ENCODE results near the gene OR52H1.

OR52H1 gene

DNA sequence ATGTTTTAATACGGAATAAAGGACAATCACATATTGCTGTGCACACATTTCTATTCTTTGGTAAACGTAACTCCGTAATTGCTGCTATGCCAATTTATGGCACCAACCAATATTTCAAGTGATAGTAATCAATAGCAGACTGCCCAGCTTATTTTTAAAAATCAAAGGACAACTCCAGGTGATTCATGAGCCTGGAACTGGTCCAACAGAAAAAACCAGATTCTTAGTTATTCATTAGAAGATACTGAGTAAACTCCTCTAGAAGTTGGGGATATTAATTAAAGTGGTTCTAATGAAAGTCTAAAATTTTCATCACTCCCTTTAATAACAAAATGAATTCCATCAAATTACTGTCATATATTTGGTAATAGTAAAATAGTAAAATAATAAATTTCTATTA is 9.4 kb upstream of the OR52H1 start:
- Mint-ChIP-seq H3K4me1 (ENCODE audit: low read depth) (no peaks in the 10 kb centered on the region), H3K27ac (no peak overlapping the region), H3K27me3 (no peaks in the 10 kb centered on the region), H3K36me3 (ENCODE audit: low read depth) (no peaks in the 10 kb centered on the region), H3K9me3 (no peaks in the 10 kb centered on the region), H3K4me3 (no peak overlapping the region)
- intact Hi-C loops (cut with micrococcal nuclease): no loop called here

DNA sequence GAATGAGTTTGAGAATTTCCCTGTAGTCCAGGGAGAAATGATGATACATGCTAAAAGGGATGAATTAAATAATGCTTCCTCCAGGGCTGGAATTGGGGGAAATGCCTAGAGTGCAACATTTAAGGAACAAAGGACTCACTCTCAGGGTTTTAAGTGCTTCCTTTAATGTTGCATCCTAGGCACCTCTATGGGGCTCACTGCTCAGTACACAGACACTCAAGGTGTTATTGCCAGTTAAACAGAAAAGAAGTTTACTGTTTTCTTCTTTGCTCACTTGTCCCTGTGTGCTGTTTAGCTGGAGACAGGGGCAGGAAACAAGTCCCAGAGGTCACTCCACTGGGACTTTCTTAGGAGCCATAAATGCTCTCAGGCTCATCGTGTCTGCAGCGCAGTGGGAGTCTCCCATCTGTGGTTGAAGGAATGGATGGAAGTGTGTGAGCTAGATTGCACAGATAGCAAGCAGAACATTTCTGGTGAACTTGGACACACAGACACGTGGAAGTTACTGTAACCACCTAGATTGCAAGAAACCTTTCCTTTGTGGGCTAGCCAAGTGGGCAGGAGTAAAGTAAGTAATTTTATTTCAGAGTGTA is 8.4 kb upstream of the OR52H1 start:
- H3K27me3 Mint-ChIP-seq: no peaks in the 10 kb centered on the region
- no peak overlapping the region for H3K27ac Mint-ChIP-seq
- no peaks in the 10 kb centered on the region for H3K9me3 Mint-ChIP-seq
- intact Hi-C loops (cut with micrococcal nuclease): no loop called here
- H3K4me3 Mint-ChIP-seq: no peak overlapping the region
- H3K4me1 Mint-ChIP-seq (ENCODE audit: low read depth): no peaks in the 10 kb centered on the region
- no peaks in the 10 kb centered on the region for H3K36me3 Mint-ChIP-seq (ENCODE audit: low read depth)

DNA sequence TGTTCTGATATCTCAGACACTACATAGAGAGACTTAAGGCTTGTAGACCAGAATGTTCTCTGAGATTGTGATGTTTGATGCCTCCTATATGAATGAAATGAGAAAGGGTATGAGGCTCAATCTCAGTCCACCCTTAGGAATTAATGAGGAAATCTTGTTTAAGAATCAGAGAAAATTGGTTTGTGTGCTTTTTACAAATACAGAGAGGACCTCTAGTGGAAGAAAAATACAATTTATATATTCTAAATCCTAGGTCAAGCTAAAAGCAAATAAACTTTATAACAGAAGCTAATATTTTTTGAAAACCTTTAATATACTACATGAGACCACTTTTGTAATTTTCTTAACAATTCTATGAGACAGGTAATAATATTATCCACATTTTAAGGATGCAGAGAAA is 5.0 kb upstream of the OR52H1 start:
- H3K4me1 Mint-ChIP-seq (ENCODE audit: low read depth): no peaks in the 10 kb centered on the region
- intact Hi-C loops (cut with micrococcal nuclease): no loop called here
- H3K9me3 Mint-ChIP-seq: no peaks in the 10 kb centered on the region
- H3K4me3 Mint-ChIP-seq: no peak overlapping the region
- no peaks in the 10 kb centered on the region for H3K27me3 Mint-ChIP-seq
- H3K27ac Mint-ChIP-seq: no peak overlapping the region
- H3K36me3 Mint-ChIP-seq (ENCODE audit: low read depth): no peaks in the 10 kb centered on the region

DNA sequence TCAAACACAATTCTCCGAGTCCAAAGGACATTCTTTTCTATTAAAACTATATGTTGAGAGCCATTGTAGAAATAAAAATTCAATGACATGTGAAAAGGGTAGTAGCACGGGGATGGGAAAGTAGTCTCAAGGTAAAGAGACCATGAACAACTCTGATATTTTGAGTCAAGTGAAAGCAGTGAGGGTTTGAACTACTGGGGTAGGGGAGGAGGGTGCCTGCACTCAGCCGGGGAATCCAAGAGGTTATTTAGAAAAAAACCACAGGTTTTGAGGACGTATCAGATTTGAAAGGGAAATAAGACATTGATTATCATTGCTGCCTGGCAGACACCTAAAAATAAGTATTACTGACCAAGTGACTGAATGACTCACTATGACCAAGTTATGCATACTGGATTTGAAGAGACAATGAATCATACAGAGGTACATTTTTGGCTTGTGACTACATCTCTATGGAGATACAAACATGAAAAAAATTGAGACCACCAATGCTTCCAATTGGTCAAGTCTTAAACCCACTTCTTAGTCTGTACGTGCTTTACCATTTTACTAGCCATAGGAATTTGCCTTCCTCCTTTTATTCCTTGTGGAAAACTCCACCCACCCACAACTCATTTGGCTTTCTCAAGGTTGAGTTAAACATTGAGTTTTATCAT is 2.2 kb upstream of the OR52H1 start:
- H3K27ac Mint-ChIP-seq: no peak overlapping the region

DNA sequence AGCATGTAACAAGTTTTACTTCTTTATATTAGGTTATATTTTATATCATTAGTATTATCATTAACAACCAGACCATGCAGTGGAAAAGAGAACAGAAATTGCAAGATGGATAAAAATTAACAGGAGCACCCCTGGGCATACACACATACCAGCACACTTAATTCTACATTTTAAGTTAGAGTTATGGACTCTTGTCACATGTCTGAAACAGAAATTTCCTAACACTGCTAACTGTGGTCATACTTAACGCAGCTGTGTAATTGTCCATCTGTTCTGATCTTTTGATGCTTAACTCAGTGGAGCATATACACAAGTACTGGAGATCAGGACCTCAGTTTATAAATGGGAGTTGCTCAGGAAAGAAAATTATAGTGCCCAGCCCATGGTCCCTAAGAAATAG is 358 bp downstream of the OR52H1 start:
- H3K4me1 Mint-ChIP-seq (ENCODE audit: low read depth): no peaks in the 10 kb centered on the region
- no peaks in the 10 kb centered on the region for H3K36me3 Mint-ChIP-seq (ENCODE audit: low read depth)
- intact Hi-C loops (cut with micrococcal nuclease): no loop called here
- no peak overlapping the region for H3K27ac Mint-ChIP-seq
- H3K9me3 Mint-ChIP-seq: no peaks in the 10 kb centered on the region
- no peaks in the 10 kb centered on the region for H3K27me3 Mint-ChIP-seq
- H3K4me3 Mint-ChIP-seq: no peak overlapping the region

More for the DNA sequence above, 2.2 kb upstream of the OR52H1 start:
- Mint-ChIP-seq H3K9me3 (no peaks in the 10 kb centered on the region), H3K36me3 (ENCODE audit: low read depth) (no peaks in the 10 kb centered on the region), H3K4me3 (no peak overlapping the region), H3K4me1 (ENCODE audit: low read depth) (no peaks in the 10 kb centered on the region), H3K27me3 (no peaks in the 10 kb centered on the region)
- intact Hi-C loops (cut with micrococcal nuclease): no loop called here

DNA sequence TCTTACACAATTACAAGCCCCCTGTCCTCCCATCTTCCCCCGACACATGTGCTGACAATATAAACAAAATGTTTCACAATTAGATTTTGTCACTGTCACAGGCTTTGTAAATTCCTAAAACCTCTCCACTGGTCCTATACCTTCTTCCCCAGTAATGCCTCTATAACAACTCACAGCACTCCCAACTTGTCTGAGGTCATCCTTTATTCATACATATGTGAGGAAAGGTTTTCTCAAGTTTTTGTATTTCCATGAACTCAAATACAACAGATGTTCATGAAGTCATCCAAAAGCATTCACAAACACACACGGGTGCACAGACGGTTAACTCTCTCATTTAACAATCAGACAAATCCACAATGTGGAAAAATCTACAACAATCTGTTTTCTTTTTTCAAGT is 1.9 kb downstream of the OR52H1 start:
- intact Hi-C loops (cut with micrococcal nuclease): no loop called here

DNA sequence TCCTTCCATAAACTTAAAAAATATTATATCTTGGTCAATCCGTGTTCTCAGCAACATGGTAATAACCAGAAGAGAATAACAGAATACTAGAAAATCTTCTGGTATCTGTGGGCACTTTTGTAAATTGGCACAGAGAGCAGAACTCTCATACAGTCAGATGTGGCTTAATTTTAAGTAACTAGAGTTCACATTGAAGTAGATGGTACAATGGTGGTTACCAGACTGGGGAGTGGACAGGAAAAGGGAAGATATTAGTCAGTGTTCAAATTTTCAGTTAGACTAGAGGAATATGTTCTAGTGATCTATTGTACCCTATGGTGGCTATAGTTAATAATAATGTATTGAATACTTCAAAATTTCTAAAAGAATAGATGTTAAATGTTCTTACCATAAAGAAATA is 6.9 kb downstream of the OR52H1 start:
- intact Hi-C loops (cut with micrococcal nuclease): no loop called here
- H3K27me3 Mint-ChIP-seq: no peaks in the 10 kb centered on the region
- H3K4me3 Mint-ChIP-seq: no peak overlapping the region
- H3K4me1 Mint-ChIP-seq (ENCODE audit: low read depth): no peaks in the 10 kb centered on the region
- H3K36me3 Mint-ChIP-seq (ENCODE audit: low read depth): no peaks in the 10 kb centered on the region
- no peak overlapping the region for H3K27ac Mint-ChIP-seq
- no peaks in the 10 kb centered on the region for H3K9me3 Mint-ChIP-seq

More for the DNA sequence above, 1.9 kb downstream of the OR52H1 start:
- no peaks in the 10 kb centered on the region for H3K36me3 Mint-ChIP-seq (ENCODE audit: low read depth)
- no peaks in the 10 kb centered on the region for H3K9me3 Mint-ChIP-seq
- H3K4me1 Mint-ChIP-seq (ENCODE audit: low read depth): no peaks in the 10 kb centered on the region
- no peak overlapping the region for H3K27ac Mint-ChIP-seq
- no peak overlapping the region for H3K4me3 Mint-ChIP-seq
- H3K27me3 Mint-ChIP-seq: no peaks in the 10 kb centered on the region

DNA sequence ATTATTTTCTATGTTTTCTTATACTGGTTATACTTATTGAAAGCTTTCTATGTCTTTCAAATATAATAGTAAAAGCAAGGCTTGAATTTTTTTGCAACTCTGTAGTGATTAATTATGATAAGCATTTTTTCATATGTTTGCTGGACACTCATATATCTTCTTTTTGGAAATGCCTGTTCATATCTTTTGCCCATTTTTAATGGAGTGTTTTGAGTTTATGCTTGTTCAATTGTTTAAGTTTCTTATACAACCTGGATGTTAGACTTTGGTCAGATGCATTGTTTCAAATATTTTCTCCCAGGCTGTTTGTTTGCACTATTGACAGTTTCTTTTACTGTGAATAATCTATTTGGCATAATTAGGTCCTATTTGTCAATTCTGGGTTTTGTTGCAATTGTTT is 11.9 kb downstream of the OR52H1 start:
- Mint-ChIP-seq H3K36me3 (ENCODE audit: low read depth) (no peaks in the 10 kb centered on the region), H3K4me3 (no peak overlapping the region), H3K4me1 (ENCODE audit: low read depth) (no peaks in the 10 kb centered on the region), H3K27me3 (no peaks in the 10 kb centered on the region), H3K27ac (no peak overlapping the region), H3K9me3 (no peaks in the 10 kb centered on the region)
- intact Hi-C loops (cut with micrococcal nuclease): no loop called here

DNA sequence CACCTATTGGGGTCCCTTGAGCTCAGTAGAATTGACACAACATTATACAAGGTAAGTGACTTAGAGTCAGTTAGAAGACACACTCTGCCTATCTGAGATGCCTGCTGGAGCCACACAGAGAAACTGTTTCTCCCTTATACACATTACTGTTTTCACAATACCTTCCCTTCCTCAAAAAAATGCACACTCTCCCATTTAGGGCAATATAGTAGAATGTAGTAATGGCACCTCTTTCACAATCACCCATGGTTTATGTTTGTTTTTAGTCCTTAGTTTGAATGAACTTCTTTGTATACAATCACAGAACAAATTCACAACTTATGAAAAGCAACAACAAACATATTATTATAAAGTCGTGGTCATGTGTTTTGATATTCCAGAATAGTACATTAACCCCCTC is 14.3 kb downstream of the OR52H1 start:
- intact Hi-C loops (cut with micrococcal nuclease): no loop called here
- no peak overlapping the region for H3K27ac Mint-ChIP-seq
- no peaks in the 10 kb centered on the region for H3K36me3 Mint-ChIP-seq (ENCODE audit: low read depth)
- H3K4me1 Mint-ChIP-seq (ENCODE audit: low read depth): no peaks in the 10 kb centered on the region
- H3K27me3 Mint-ChIP-seq: no peaks in the 10 kb centered on the region
- H3K9me3 Mint-ChIP-seq: no peaks in the 10 kb centered on the region
- no peak overlapping the region for H3K4me3 Mint-ChIP-seq

DNA sequence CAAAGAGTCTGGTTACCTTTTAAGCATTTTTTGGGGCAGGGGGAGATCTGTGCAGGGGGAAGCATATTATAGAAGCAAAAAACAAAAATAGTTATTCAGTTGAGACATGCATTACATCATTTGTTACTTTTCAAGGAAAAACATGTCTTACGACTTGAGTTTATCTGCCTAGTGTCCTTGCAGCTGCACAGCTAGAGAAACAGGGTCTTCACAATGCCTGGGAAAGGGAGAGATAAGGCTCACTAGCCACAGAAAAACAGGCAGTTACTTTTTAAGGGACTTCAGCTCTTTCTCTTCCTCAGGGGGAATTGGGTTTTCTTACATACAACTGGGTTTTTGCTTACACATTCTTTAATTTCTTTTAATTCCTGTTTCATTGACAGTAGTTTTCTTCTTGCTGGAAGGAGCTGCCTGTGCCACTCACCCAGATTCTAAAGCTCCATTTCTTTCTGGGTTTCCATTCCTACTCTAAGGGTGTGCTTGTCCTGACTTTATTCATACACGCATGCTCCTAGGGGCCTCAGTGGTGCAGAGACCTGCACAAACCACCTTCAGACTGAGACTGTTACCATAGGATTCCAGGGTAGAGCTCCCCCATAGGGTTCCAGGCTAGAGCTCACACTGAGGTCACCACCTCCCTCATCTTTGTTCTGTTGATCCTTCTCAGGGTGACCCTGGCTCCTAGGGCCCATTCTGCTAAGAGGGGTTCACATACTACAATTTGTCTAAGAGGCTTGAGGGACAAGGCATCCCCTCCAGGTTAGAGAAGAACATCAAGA is 17.1 kb downstream of the OR52H1 start:
- H3K27me3 Mint-ChIP-seq: no peaks in the 10 kb centered on the region
- no peaks in the 10 kb centered on the region for H3K4me1 Mint-ChIP-seq (ENCODE audit: low read depth)
- no peak overlapping the region for H3K27ac Mint-ChIP-seq
- H3K36me3 Mint-ChIP-seq (ENCODE audit: low read depth): no peaks in the 10 kb centered on the region
- intact Hi-C loops (cut with micrococcal nuclease): no loop called here
- H3K4me3 Mint-ChIP-seq: no peak overlapping the region
- H3K9me3 Mint-ChIP-seq: no peaks in the 10 kb centered on the region

DNA sequence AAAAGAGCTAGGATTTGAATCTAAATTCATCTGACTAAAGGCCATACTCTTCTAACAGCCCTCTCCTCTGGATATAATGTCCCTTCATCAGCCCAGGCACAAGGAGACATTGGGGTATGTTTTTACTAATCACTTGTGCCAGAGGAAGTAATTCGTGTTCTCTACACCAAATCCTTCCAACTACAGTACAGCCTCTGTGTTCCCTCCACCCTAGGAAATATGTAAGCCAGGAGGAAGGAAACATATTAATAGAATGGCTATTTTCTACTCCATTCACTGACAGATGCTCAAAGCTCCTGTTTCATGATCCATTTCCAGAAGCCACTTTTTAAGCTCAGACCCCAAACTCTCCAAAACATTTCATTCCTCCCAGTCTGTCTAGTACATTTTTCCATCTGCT is 19.8 kb downstream of the OR52H1 start:
- no peaks in the 10 kb centered on the region for H3K27me3 Mint-ChIP-seq
- H3K36me3 Mint-ChIP-seq (ENCODE audit: low read depth): no peaks in the 10 kb centered on the region
- intact Hi-C loops (cut with micrococcal nuclease): no loop called here
- no peaks in the 10 kb centered on the region for H3K9me3 Mint-ChIP-seq
- H3K4me1 Mint-ChIP-seq (ENCODE audit: low read depth): no peaks in the 10 kb centered on the region
- no peak overlapping the region for H3K4me3 Mint-ChIP-seq
- no peak overlapping the region for H3K27ac Mint-ChIP-seq

DNA sequence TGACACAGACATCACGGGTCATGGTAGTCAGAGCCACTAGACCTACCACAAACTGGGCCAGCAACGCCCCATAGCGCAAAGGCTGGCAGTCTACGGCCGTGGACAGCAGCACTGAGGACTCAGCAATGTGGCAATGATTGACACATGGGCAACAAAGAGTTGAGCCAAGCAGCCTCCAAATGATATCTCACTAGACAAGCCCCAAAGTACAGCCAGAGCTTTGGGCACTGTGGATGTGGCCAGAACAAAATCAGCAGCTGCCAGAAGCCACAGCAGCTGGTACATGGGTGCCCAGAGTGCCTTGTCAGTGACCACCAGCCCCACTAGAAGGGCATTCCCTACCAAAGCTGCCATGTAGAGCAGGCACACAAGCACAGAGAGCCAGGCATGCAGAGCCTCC is 20.6 kb downstream of the OR52H1 start:
- H3K27me3 Mint-ChIP-seq: no peaks in the 10 kb centered on the region
- intact Hi-C loops (cut with micrococcal nuclease): no loop called here
- no peaks in the 10 kb centered on the region for H3K4me1 Mint-ChIP-seq (ENCODE audit: low read depth)
- no peak overlapping the region for H3K4me3 Mint-ChIP-seq
- H3K9me3 Mint-ChIP-seq: no peaks in the 10 kb centered on the region
- no peak overlapping the region for H3K27ac Mint-ChIP-seq
- no peaks in the 10 kb centered on the region for H3K36me3 Mint-ChIP-seq (ENCODE audit: low read depth)

DNA sequence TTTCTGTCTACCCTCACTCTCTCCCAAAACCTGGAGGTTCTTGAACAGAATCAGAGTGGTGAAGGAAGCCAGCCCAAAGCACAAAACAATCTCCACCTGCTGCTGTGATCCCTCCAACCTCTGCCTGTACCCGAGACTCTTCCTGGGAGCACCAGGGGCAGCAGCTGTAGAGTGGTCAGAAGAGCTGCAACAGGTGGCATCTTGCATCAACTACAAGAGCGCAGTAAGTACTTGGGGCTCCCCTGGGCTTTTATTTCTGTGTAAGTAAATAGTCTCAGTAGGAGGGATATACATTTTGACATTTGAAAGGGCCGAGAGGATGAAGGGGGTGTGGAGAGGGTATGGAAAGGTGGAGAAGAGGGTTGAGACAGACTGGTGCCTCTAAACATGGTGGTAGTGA is 23.6 kb downstream of the OR52H1 start:
- intact Hi-C loops (cut with micrococcal nuclease): no loop called here
- Mint-ChIP-seq H3K27me3 (no peaks in the 10 kb centered on the region), H3K36me3 (ENCODE audit: low read depth) (no peaks in the 10 kb centered on the region), H3K4me3 (no peak overlapping the region), H3K27ac (no peak overlapping the region), H3K4me1 (ENCODE audit: low read depth) (no peaks in the 10 kb centered on the region), H3K9me3 (no peaks in the 10 kb centered on the region)

DNA sequence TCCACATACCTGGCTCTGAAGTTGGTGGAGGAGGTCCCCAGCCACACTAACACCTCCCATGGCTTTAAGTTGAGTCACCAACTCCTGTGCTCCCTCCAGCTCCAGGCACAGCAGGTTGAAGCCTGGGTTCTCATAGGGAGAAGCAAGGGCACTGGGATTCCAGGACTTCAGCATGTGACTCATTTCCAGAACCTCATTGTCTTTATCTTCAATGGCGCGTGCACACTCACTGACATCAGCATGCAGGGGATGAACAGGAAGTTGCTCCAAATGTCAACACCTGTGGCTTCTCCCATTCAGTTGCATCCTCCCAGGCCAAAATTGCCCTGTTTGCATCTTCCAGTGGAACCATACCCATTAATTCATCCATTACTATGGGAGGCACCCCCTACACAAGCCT is 26.0 kb downstream of the OR52H1 start:
- Mint-ChIP-seq H3K27me3 (no peaks in the 10 kb centered on the region), H3K27ac (no peak overlapping the region), H3K4me1 (ENCODE audit: low read depth) (no peaks in the 10 kb centered on the region), H3K9me3 (no peaks in the 10 kb centered on the region), H3K36me3 (ENCODE audit: low read depth) (no peaks in the 10 kb centered on the region), H3K4me3 (no peak overlapping the region)
- intact Hi-C loops (cut with micrococcal nuclease): no loop called here
